ENCODE measurements around the gene IMP3.

The IMP3 gene

DNA sequence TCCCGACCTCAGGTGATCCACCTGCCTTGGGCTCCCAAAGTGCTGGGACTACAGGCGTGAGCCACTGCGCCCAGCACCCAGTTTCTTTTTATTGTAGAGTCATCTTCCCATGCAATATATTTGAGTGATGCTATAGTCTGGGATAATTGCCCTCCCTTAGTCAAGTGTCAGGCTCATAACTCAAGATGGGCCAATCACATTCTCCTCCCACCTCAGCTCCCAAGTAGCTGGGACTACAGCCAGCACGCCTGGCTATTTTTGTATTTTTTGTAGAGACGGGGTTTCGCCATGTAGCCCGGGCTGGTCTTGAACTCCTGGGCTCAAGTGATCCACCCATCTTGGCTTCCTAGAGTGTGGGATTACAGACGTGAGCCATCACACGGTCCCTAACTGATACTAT is 45.7 kb downstream of the IMP3 start:
- H3K4me3 ChIP-seq (replicated peaks; ENCODE audit: low read depth, low read length): no peak overlapping the region
- no peak for DNase-seq (ENCODE audit: extremely low read depth, low read depth)
- TF ChIP-seq, protein P1, sequence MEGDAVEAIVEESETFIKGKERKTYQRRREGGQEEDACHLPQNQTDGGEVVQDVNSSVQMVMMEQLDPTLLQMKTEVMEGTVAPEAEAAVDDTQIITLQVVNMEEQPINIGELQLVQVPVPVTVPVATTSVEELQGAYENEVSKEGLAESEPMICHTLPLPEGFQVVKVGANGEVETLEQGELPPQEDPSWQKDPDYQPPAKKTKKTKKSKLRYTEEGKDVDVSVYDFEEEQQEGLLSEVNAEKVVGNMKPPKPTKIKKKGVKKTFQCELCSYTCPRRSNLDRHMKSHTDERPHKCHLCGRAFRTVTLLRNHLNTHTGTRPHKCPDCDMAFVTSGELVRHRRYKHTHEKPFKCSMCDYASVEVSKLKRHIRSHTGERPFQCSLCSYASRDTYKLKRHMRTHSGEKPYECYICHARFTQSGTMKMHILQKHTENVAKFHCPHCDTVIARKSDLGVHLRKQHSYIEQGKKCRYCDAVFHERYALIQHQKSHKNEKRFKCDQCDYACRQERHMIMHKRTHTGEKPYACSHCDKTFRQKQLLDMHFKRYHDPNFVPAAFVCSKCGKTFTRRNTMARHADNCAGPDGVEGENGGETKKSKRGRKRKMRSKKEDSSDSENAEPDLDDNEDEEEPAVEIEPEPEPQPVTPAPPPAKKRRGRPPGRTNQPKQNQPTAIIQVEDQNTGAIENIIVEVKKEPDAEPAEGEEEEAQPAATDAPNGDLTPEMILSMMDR (IDR thresholded peaks at IDR 0.05; ENCODE audit: low read depth, low read length, missing control alignments): no peak

DNA sequence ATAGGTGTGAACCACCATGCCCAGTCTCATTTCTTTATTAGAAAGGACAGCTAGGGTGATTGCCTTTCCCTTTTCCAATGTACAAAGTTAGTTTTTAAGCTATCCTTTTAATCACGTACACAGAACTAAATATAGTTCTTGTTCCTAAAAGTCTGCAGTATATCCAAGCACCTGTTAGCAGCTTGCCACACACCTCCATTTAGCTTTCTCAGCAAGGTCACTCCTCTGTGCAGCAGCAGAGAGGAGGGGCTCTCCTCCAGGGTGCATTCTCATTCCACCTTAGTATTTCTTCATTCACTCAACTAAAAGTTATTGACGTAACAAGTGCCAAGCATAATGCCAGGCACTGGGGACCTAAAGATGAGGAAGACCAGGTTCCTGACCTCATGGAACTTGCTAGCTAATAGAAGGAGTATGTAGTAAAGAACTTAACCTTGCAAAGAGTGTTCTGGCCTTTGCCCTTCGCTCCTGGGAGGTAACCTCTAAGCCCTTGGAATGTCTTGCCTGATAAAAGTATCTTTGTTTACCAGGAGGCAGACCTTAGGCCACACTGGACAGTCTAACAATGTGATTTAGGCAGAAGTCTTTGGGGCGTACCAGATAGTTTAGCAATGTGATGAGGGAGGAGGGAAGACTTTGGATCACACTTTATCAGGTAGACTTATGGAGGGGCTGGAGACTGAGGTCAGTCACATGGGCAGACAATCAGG is 48.2 kb downstream of the IMP3 start:
- DNase-seq (ENCODE audit: extremely low read depth, low read depth): no peak
- H3K4me3 ChIP-seq (replicated peaks; ENCODE audit: low read depth, low read length): no peak overlapping the region
- TF ChIP-seq, protein P1 (IDR thresholded peaks at IDR 0.05; ENCODE audit: low read depth, low read length, missing control alignments): no peak

DNA sequence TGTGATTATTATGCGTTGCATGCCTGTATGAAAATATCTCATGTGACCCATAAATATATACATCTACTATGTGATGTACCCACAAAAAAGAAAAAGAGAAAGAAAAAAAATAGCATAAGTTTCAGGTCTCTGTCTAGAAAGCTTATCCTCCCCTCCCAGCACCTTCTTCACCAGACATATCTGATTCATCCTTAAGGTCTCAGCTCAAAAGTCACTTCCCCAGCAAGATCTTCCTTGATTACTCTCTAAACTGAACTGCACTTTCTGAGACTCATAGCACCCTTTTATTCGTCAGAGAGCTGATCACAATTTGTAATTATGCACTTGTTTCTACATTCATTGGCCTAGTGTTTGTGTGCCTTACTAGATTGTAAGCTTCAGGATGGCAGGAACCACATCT is 49.8 kb downstream of the IMP3 start:
- DNase-seq (ENCODE audit: extremely low read depth, low read depth): no peak
- H3K4me3 ChIP-seq (replicated peaks; ENCODE audit: low read depth, low read length): no peak overlapping the region
- TF ChIP-seq, protein P1 (IDR thresholded peaks at IDR 0.05; ENCODE audit: low read depth, low read length, missing control alignments): no peak
